HEK293 (cell line): ENCODE results near the gene FAM98C.
A peak's percentile ranks its signal among the peaks of the same experiment; 100 is the strongest.

Experiments
- CTCF ChIP-seq: fragments of 450-650 bp; formaldehyde crosslinking; IDR thresholded peaks from 2 replicates; pipeline ENCODE4 v1.5.1; 2016; ENCODE audit warnings: missing biosample characterization, missing genetic modification characterization
- HIC1 ChIP-seq: fragments of 450-650 bp; formaldehyde crosslinking; IDR thresholded peaks from 2 replicates; pipeline ENCODE4 v1.5.1; 2016; ENCODE audit warnings: missing biosample characterization, missing genetic modification characterization
- PATZ1 ChIP-seq: fragments of 450-650 bp; formaldehyde crosslinking; IDR thresholded peaks from 2 replicates; pipeline ENCODE4 v1.5.1; 2016; ENCODE audit warnings: missing biosample characterization, missing genetic modification characterization
- REPIN1 ChIP-seq: fragments of 450-650 bp; formaldehyde crosslinking; IDR thresholded peaks from 2 replicates; pipeline ENCODE4 v1.5.1; 2017; ENCODE audit warnings: missing biosample characterization, missing genetic modification characterization, low read depth
- TSHZ1 ChIP-seq: fragments of 450-650 bp; formaldehyde crosslinking; IDR thresholded peaks from 2 replicates; pipeline ENCODE4 v1.5.1; 2016; ENCODE audit warnings: missing biosample characterization, missing genetic modification characterization, borderline replicate concordance
- ZBTB10 ChIP-seq: fragments of 450-650 bp; formaldehyde crosslinking; IDR thresholded peaks from 2 replicates; pipeline ENCODE4 v1.5.1; 2016; ENCODE audit warnings: missing biosample characterization, missing genetic modification characterization
- ZBTB21 ChIP-seq: fragments of 450-650 bp; formaldehyde crosslinking; IDR thresholded peaks from 2 replicates; pipeline ENCODE4 v1.5.1; 2017; ENCODE audit warnings: missing biosample characterization, missing genetic modification characterization
- ZBTB44 ChIP-seq: fragments of 450-650 bp; IDR thresholded peaks from 2 replicates; pipeline ENCODE4 v1.5.1; 2018; ENCODE audit warnings: missing biosample characterization, mild to moderate bottlenecking, missing genetic modification characterization
- ZFHX2 ChIP-seq: fragments of 450-650 bp; formaldehyde crosslinking; conservative IDR thresholded peaks from 2 replicates; pipeline ENCODE4 v1.5.1; 2016; ENCODE audit warnings: missing biosample characterization, missing genetic modification characterization
- ZNF221 ChIP-seq: fragments of 450-650 bp; formaldehyde crosslinking; IDR thresholded peaks from 2 replicates; pipeline ENCODE4 v1.5.1; 2017; ENCODE audit warnings: missing biosample characterization, missing genetic modification characterization, borderline replicate concordance
- ZNF239 ChIP-seq: fragments of 450-650 bp; formaldehyde crosslinking; IDR thresholded peaks from 2 replicates; pipeline ENCODE4 v1.5.1; 2016; ENCODE audit warnings: missing biosample characterization, missing genetic modification characterization
- ZNF24 ChIP-seq: fragments of 450-650 bp; formaldehyde crosslinking; IDR thresholded peaks from 2 replicates; pipeline ENCODE4 v1.5.1; 2016; ENCODE audit warnings: missing biosample characterization, missing genetic modification characterization
- ZNF449 ChIP-seq: fragments of 450-650 bp; formaldehyde crosslinking; IDR thresholded peaks from 2 replicates; pipeline ENCODE4 v1.5.1; 2017; ENCODE audit warnings: missing biosample characterization, mild to moderate bottlenecking, missing genetic modification characterization, moderate library complexity
- ZNF561 ChIP-seq: fragments of 450-650 bp; IDR thresholded peaks from 2 replicates; pipeline ENCODE4 v1.5.1; 2018; ENCODE audit warnings: missing biosample characterization, missing genetic modification characterization, borderline replicate concordance
- ZNF660 ChIP-seq: fragments of 450-650 bp; IDR thresholded peaks from 2 replicates; pipeline ENCODE4 v1.5.1; 2018; ENCODE audit warnings: missing biosample characterization, mild to moderate bottlenecking, missing genetic modification characterization
- ZNF692 ChIP-seq: fragments of 450-650 bp; formaldehyde crosslinking; IDR thresholded peaks from 2 replicates; pipeline ENCODE4 v1.5.1; 2016; ENCODE audit warnings: missing biosample characterization, missing genetic modification characterization
- ZNF76 ChIP-seq: fragments of 450-650 bp; formaldehyde crosslinking; IDR thresholded peaks from 2 replicates; pipeline ENCODE4; 2016; ENCODE audit warnings: low read depth, missing biosample characterization, missing genetic modification characterization, borderline replicate concordance
- ZNF792 ChIP-seq: fragments of 450-650 bp; formaldehyde crosslinking; IDR thresholded peaks from 2 replicates; pipeline ENCODE4 v1.5.1; 2016; ENCODE audit warnings: missing biosample characterization, missing genetic modification characterization
- ZNF837 ChIP-seq: fragments of 450-650 bp; formaldehyde crosslinking; IDR thresholded peaks from 2 replicates; pipeline ENCODE4 v1.5.1; 2016; ENCODE audit warnings: missing biosample characterization, missing genetic modification characterization
- ZSCAN30 ChIP-seq: fragments of 450-650 bp; IDR thresholded peaks from 2 replicates; pipeline ENCODE4 v1.5.1; 2018; ENCODE audit warnings: missing biosample characterization, mild to moderate bottlenecking, missing genetic modification characterization, moderate library complexity

FAM98C gene

GRCh38 chr19:38388349-38389100, 14.4 kb upstream of the FAM98C start, which contains the start of gene SPRED3 (continued):
- TF ChIP-seq ZNF76 (tag by site-specific recombination) (peak; percentile 34; the same call in 1 of the 2 replicates), REPIN1 (tag by site-specific recombination) (no peak), ZBTB44 (tag by site-specific recombination) (peak; percentile 28; the same call in 1 of the 2 replicates), ZNF792 (tag by site-specific recombination) (no peak), ZNF221 (tag by site-specific recombination) (peak; percentile 90; the same call in 1 of the 2 replicates), ZNF561 (tag by site-specific recombination) (peak; percentile 85), ZBTB21 (tag by site-specific recombination) (peak; percentile 54), ZFHX2 (peak; percentile 78), TSHZ1 (tag by site-specific recombination) (0 out of 2 replicates have a peak, but pooled peaks have one; percentile 6), ZBTB10 (peak; percentile 98), ZNF449 (tag by site-specific recombination) (no peak), ZNF239 (no peak), CTCF (no peak), HIC1 (tag by site-specific recombination) (peak; percentile 75), ZNF837 (no peak), ZNF24 (peak; percentile 72; the same call in 1 of the 2 replicates), PATZ1 (tag by site-specific recombination) (peak; percentile 97), ZNF692 (tag by site-specific recombination) (peak; percentile 90), ZNF660 (tag by site-specific recombination) (no peak; the same call in 1 of the 2 replicates), ZSCAN30 (tag by site-specific recombination) (peak; percentile 56; the same call in 1 of the 2 replicates)
